Hematopoietic multipotent progenitor cell treated with erythropoietin and hydrocortisone succinate and interleukin-3 and kit ligand, for 17 days (in vitro differentiated cells): ENCODE data around the gene NEURL3.

ENCODE experiments used
- DNase-seq: peaks from one replicate; pipeline ENCODE4 v3.0.0-alpha.2; 2015; ENCODE audit warnings: low spot score

NEURL3 gene

GRCh38 chr2:96527286-96528005, 22.3 kb upstream of the NEURL3 start:
- no peak for DNase-seq

- DNase-seq: no peak
Observed at GRCh38 chr2:96526615-96527285, 21.6 kb upstream of the NEURL3 start.

GRCh38 chr2:96526101-96526591, 21.0 kb upstream of the NEURL3 start:
- no peak for DNase-seq

- DNase-seq: no peak
Observed at GRCh38 chr2:96525211-96525507, 20.0 kb upstream of the NEURL3 start.

GRCh38 chr2:96524482-96525210, 19.5 kb upstream of the NEURL3 start:
- DNase-seq: no peak

- DNase-seq: no peak
Observed at GRCh38 chr2:96523659-96524481, 18.7 kb upstream of the NEURL3 start.

- DNase-seq: no peak
Observed at GRCh38 chr2:96522304-96523203, 17.4 kb upstream of the NEURL3 start.

- DNase-seq: no peak
Observed at GRCh38 chr2:96521219-96521618, 16.1 kb upstream of the NEURL3 start.

- DNase-seq: no peak
Observed at GRCh38 chr2:96520697-96521096, 15.5 kb upstream of the NEURL3 start.

- DNase-seq: no peak
Observed at GRCh38 chr2:96520231-96520630, 15.1 kb upstream of the NEURL3 start.

- DNase-seq: no peak
Observed at GRCh38 chr2:96517079-96517478, 11.9 kb upstream of the NEURL3 start.

GRCh38 chr2:96514521-96514920, 9.4 kb upstream of the NEURL3 start:
- no peak for DNase-seq

GRCh38 chr2:96512341-96512740, 7.2 kb upstream of the NEURL3 start:
- no peak for DNase-seq

- no peak for DNase-seq
Observed at GRCh38 chr2:96511851-96512250, 6.7 kb upstream of the NEURL3 start.

GRCh38 chr2:96510931-96511595, 5.9 kb upstream of the NEURL3 start:
- DNase-seq: no peak

GRCh38 chr2:96509847-96510230, 4.7 kb upstream of the NEURL3 start:
- no peak for DNase-seq

- DNase-seq: peak; percentile 76
Observed at GRCh38 chr2:96509114-96509846, 4.1 kb upstream of the NEURL3 start.

GRCh38 chr2:96508521-96509113, 3.5 kb upstream of the NEURL3 start:
- no peak for DNase-seq

GRCh38 chr2:96507957-96508520, 2.9 kb upstream of the NEURL3 start:
- peak; percentile 77 for DNase-seq
